Panc1 (cell line): ENCODE measurements around the gene CCDC85A. TPM values are rescaled to one million over a fixed set of nuclear protein-coding genes. Genes with fewer than 3 reads are reported as not detected.

Source experiments
- ATAC-seq: fragments of 200-7000 bp; cut with Tn5 transposase; 2 replicates; pipeline ENCODE4 v1.9.1; 2020; ENCODE audit warnings: mild to moderate bottlenecking, moderate library complexity
- BruUV-seq: library from RNA; stranded (reverse); fragments of 400-500 nt; replicated peaks from 2 replicates; lab custom pipeline; 2021; lab: Mats Ljungman, UMichigan
- CTCF ChIA-PET: fragments of 300-600 bp; sonication (Branson Sonifier 250); formaldehyde crosslinking; loops from one replicate; lab custom pipeline; 2022; ENCODE audit warnings: antibody characterized with exemption; lab: Charles Lee
- POLR2A ChIA-PET: fragments of 300-600 bp; sonication (Branson Sonifier 250); formaldehyde crosslinking; loops from one replicate; lab custom pipeline; 2022; ENCODE audit warnings: antibody characterized with exemption; lab: Charles Lee
- DNase-seq: peaks from one replicate; pipeline ENCODE4 v3.0.0-alpha.2; 2010; ENCODE audit warnings: low read depth, low spot score
- H3K27ac ChIP-seq: 2 replicates; pipeline ENCODE4 v1.5.1; 2011; ENCODE audit warnings: mild to moderate bottlenecking, low read length, inconsistent platforms
- H3K27me3 ChIP-seq: fragments of 200-500 bp; sonication (Bioruptor generic); 2 replicates; pipeline ENCODE4 v1.6.0; 2014; ENCODE audit warnings: low read length, inconsistent platforms; ENCODE audit not compliant: control insufficient read depth, insufficient read depth
- H3K36me3 ChIP-seq: fragments of 200-500 bp; sonication (Bioruptor generic); 2 replicates; pipeline ENCODE4 v1.5.1; 2014; ENCODE audit warnings: inconsistent platforms, mild to moderate bottlenecking, low read length, moderate library complexity; ENCODE audit not compliant: control insufficient read depth, insufficient read depth
- H3K4me1 ChIP-seq: 2 replicates; pipeline ENCODE4 v1.5.1; 2011; ENCODE audit warnings: inconsistent platforms, mild to moderate bottlenecking, low read length, moderate library complexity; ENCODE audit not compliant: control insufficient read depth, insufficient read depth
- H3K4me3 ChIP-seq, 2 experiments: 2 replicates each; pipeline ENCODE4 v1.5.1; 2011 to 2012; ENCODE audit warnings: low read depth in 2 of 2, low read length in 2 of 2, mild to moderate bottlenecking in 2 of 2, inconsistent platforms in 1 of 2, moderate library complexity in 1 of 2
- H3K9me3 ChIP-seq: fragments of 200-500 bp; sonication (Bioruptor generic); 2 replicates; pipeline ENCODE4 v1.5.1; 2014; ENCODE audit warnings: low read depth, mild to moderate bottlenecking, inconsistent platforms, low read length, moderate library complexity; ENCODE audit not compliant: control insufficient read depth, insufficient read depth
- POLR2AphosphoS5 ChIP-seq: IDR thresholded peaks from 2 replicates; pipeline ENCODE4 v1.6.1; 2012; ENCODE audit warnings: mild to moderate bottlenecking, low read depth, low read length, moderate library complexity
- REST ChIP-seq, 2 experiments: IDR thresholded peaks; 2 replicates each; pipeline ENCODE4 v1.6.1; 2011 to 2012; ENCODE audit warnings: low read depth in 2 of 2, control low read depth in 1 of 2, low read length in 1 of 2, mild to moderate bottlenecking in 1 of 2, moderate library complexity in 1 of 2; ENCODE audit not compliant: insufficient read depth in 1 of 2
- SIN3A ChIP-seq: IDR thresholded peaks from 2 replicates; pipeline ENCODE4 v1.6.1; 2012; ENCODE audit warnings: low read depth, mild to moderate bottlenecking, low read length, moderate library complexity, borderline replicate concordance; ENCODE audit not compliant: insufficient read depth
- TCF7L2 ChIP-seq: IDR thresholded peaks from 2 replicates; pipeline ENCODE4 v1.6.1; 2011; ENCODE audit warnings: mild to moderate bottlenecking, low read depth, low read length, inconsistent platforms
- in situ Hi-C: cut with HindIII; loops from 2 replicates; pipeline ENCODE4 v1.10.0; 2016; ENCODE audit warnings: low sequenced_read_pairs, low pct_unique_long_range_greater_than_20kb
- intact Hi-C: fragments of 100-400 bp; cut with micrococcal nuclease; formaldehyde crosslinking; loops from one replicate; pipeline ENCODE4 v1.10.0; 2022; ENCODE audit not compliant: unreplicated experiment
- total RNA-seq: library from RNA; stranded (reverse); gene quantifications from one replicate; pipeline ENCODE4 v1.2.1, GENCODE V29; 2021; ENCODE audit not compliant: unreplicated experiment
- TF ChIP-seq, protein P1 (sequence below): fragments of 450-650 bp; IDR thresholded peaks from 2 replicates; pipeline ENCODE4 v1.5.1; 2017; ENCODE audit warnings: mild to moderate bottlenecking

Gene CCDC85A
- total RNA-seq, 1 experiment from 2014 or later, result 0.05 TPM

DNA sequence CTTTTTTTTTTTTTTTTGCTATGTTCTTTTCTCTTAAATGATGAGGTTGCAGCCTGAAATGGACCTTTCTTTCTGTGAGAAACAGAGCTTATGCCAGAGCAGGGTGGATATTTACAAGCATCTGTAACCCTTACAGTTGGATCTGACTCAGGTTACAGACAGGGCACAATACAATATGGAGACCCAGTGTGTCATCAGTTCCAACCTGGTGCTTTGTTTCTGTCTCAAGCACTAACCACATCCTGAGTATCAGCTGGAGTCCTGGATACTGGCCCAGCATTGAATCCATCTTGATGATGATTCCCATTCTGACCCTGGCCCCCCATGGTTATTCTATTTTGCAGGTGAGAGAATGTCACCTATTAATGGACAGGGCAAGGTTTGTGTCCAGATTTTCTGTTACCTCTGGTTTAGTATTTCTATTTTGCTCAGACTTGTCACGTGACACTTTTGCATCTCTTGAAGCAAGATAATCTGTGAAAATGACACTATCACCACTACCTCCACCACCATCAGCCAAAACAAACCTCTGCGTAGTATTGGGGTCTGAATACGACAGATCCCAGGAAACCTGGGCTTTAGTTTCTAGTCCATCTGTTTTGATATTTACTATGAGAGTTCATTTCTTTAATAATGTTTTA lies 174.0 kb downstream of the CCDC85A start:
- no peaks in the 10 kb centered on the region for H3K36me3 ChIP-seq
- no peak overlapping the region for H3K27ac ChIP-seq
- H3K27me3 ChIP-seq, result no peaks in the 10 kb centered on the region
- in situ Hi-C loops, result no loop called here
- ATAC-seq (no peak), DNase-seq (no peak)
- TF ChIP-seq REST (IDR thresholded peaks at IDR 0.05; ENCODE audit: insufficient read depth in 1 of 2, low read depth in 2 of 2, low read length in 1 of 2) (no peak), TCF7L2 (no peak), SIN3A (no peak), POLR2AphosphoS5 (no peak)
- TF ChIP-seq, protein P1, sequence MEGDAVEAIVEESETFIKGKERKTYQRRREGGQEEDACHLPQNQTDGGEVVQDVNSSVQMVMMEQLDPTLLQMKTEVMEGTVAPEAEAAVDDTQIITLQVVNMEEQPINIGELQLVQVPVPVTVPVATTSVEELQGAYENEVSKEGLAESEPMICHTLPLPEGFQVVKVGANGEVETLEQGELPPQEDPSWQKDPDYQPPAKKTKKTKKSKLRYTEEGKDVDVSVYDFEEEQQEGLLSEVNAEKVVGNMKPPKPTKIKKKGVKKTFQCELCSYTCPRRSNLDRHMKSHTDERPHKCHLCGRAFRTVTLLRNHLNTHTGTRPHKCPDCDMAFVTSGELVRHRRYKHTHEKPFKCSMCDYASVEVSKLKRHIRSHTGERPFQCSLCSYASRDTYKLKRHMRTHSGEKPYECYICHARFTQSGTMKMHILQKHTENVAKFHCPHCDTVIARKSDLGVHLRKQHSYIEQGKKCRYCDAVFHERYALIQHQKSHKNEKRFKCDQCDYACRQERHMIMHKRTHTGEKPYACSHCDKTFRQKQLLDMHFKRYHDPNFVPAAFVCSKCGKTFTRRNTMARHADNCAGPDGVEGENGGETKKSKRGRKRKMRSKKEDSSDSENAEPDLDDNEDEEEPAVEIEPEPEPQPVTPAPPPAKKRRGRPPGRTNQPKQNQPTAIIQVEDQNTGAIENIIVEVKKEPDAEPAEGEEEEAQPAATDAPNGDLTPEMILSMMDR, result no peak
- no peaks in the 10 kb centered on the region for H3K4me1 ChIP-seq
- CTCF ChIA-PET, result no interaction called here
- no peaks in the 10 kb centered on the region for H3K9me3 ChIP-seq
- POLR2A ChIA-PET, result interaction anchor here (0.6 kb wide), 1 partner anchor 26 kb away, joined by 6 read pairs; no protein-coding TSS in a partner anchor
- no peak overlapping the region for H3K4me3 ChIP-seq
- BruUV-seq, result no TSS peak
- intact Hi-C loops, result no loop called here

- TF ChIP-seq REST (IDR thresholded peaks at IDR 0.05; ENCODE audit: insufficient read depth in 1 of 2, low read depth in 2 of 2, low read length in 1 of 2), result no peak
- no peak for TF ChIP-seq SIN3A
- TF ChIP-seq POLR2AphosphoS5, result no peak
- no peak for TF ChIP-seq TCF7L2
- TF ChIP-seq, protein P1, result no peak
- ChIA-PET CTCF (no interaction called here), POLR2A (no interaction called here)
- in situ Hi-C loops (no loop called here), intact Hi-C loops (no loop called here)
- Histone ChIP-seq H3K27ac (no peak overlapping the region), H3K4me1 (no peaks in the 10 kb centered on the region), H3K36me3 (no peaks in the 10 kb centered on the region), H3K27me3 (no peaks in the 10 kb centered on the region), H3K4me3 (no peak overlapping the region), H3K9me3 (no peaks in the 10 kb centered on the region)
- BruUV-seq, result no TSS peak
- DNase-seq (no peak), ATAC-seq (no peak)
Measured at GRCh38 chr2:56361844-56362243, 178.1 kb downstream of the CCDC85A start.
